Body of pancreas (tissue), 4 donors: ENCODE data around the gene MAP4K4. TPM values are rescaled to one million over a fixed set of nuclear protein-coding genes. Genes with fewer than 3 reads are reported as not detected.

Experiments used
- ATAC-seq: fragments of 150-250 bp; one replicate; pipeline ENCODE4 v1.9.1; 2016
- DNase-seq, 4 donors: peaks; one replicate each; pipeline ENCODE4 v3.0.0-alpha.2; 2019
- H3K27ac ChIP-seq, 4 donors: fragments of 200-600 bp; sonication (generic); 1 replicate in 3 of 4; 2 replicates in 1 of 4; pipeline versions ENCODE4 v1.5.1 to v1.6.1; 2016 to 2019; ENCODE audit warnings: mild to moderate bottlenecking in 1 of 4, mixed read lengths in 1 of 4, moderate library complexity in 1 of 4
- H3K27me3 ChIP-seq, 2 donors: fragments of 200-600 bp; sonication (generic); one replicate each; pipeline ENCODE4 v1.6.0; 2016; ENCODE audit warnings: mild to moderate bottlenecking in 1 of 2
- H3K36me3 ChIP-seq, 2 donors: fragments of 200-600 bp; sonication (generic); replicated peaks in 1 of 2; 2 replicates each; pipeline ENCODE4 v1.5.1; 2016; ENCODE audit warnings: low read depth in 2 of 2; ENCODE audit not compliant: insufficient read depth in 1 of 2
- H3K4me1 ChIP-seq: fragments of 200-600 bp; sonication (generic); one replicate; pipeline ENCODE4 v1.6.0; 2016
- H3K4me3 ChIP-seq, 2 donors: fragments of 200-600 bp; sonication (generic); 1 replicate in 1 of 2; 2 replicates in 1 of 2; pipeline ENCODE4 v1.5.1; 2016 to 2019
- H3K9me3 ChIP-seq, 3 donors: fragments of 200-600 bp; sonication (generic); 1 replicate in 2 of 3; 2 replicates in 1 of 3; pipeline ENCODE4 v1.5.1; 2016
- POLR2A ChIP-seq, 3 donors: fragments of 450-650 bp; IDR thresholded peaks; one replicate each; pipeline ENCODE4 v1.6.1; 2016; ENCODE audit warnings: antibody characterized with exemption in 3 of 3, mild to moderate bottlenecking in 2 of 3
- WGBS, 2 donors: methylation state at CpG; one replicate each; pipeline ENCODE4 v1.1.5; 2017; 5-methylcytosine and 5-hydroxymethylcytosine counted together
- intact Hi-C: fragments of 100-400 bp; cut with DNase I; formaldehyde crosslinking; loops from one replicate; pipeline ENCODE4 v1.15.1; 2023
- total RNA-seq, 2 donors: library from RNA; depleted of rRNA; stranded (reverse); fragments of >200 nt; gene quantifications; one replicate each; pipeline ENCODE4 v1.1.0, GENCODE V29; 2016
- TF ChIP-seq, protein P1 (sequence below), 7 experiments: fragments of 450-650 bp in 4 of 7; fragments of 200-600 bp in 3 of 7; sonication (generic) in 3 of 7; IDR thresholded peaks; one replicate each; pipeline ENCODE4 v1.5.1; 2016 to 2019; ENCODE audit warnings: antibody characterized with exemption in 7 of 7

MAP4K4 gene
- total RNA-seq, 2 donors from 2014 or later, result 22.1 to 25.1 TPM

DNA sequence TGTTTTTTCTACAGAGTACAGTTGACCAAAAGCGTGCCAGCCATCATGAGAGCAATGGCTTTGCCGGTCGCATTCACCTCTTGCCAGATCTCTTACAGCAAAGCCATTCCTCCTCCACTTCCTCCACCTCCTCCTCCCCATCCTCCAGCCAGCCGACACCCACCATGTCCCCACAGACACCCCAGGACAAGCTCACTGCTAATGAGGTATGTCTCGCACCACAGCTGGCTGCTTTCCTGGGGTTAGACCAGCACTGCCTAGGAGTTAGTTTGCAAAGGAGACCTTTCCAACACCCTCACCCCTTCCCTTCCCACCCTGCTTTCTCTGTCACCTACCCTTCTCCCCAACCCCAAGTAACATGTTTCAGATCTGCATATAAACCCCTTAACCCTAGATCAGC lies 174.0 kb downstream of the MAP4K4 start:
- intact Hi-C loops, result no loop called here
- Histone ChIP-seq H3K27me3 (no peaks in the 10 kb centered on the region), H3K4me1 (no peaks in the 10 kb centered on the region), H3K9me3 (no peaks in the 10 kb centered on the region), H3K36me3 (peaks cover 0 to 21% of the 10 kb centered on the region in 2 donors), H3K4me3 (no peak overlapping the region), H3K27ac (no peak overlapping the region)
- 94% methylated on average over 5 of the region's 5 CpGs for WGBS, 2 donors
- ATAC-seq (no peak), DNase-seq (no peak)
- no peak for TF ChIP-seq POLR2A (IDR thresholded peaks at IDR 0.05)
- TF ChIP-seq, protein P1, sequence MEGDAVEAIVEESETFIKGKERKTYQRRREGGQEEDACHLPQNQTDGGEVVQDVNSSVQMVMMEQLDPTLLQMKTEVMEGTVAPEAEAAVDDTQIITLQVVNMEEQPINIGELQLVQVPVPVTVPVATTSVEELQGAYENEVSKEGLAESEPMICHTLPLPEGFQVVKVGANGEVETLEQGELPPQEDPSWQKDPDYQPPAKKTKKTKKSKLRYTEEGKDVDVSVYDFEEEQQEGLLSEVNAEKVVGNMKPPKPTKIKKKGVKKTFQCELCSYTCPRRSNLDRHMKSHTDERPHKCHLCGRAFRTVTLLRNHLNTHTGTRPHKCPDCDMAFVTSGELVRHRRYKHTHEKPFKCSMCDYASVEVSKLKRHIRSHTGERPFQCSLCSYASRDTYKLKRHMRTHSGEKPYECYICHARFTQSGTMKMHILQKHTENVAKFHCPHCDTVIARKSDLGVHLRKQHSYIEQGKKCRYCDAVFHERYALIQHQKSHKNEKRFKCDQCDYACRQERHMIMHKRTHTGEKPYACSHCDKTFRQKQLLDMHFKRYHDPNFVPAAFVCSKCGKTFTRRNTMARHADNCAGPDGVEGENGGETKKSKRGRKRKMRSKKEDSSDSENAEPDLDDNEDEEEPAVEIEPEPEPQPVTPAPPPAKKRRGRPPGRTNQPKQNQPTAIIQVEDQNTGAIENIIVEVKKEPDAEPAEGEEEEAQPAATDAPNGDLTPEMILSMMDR (IDR thresholded peaks at IDR 0.05), result no peak

DNA sequence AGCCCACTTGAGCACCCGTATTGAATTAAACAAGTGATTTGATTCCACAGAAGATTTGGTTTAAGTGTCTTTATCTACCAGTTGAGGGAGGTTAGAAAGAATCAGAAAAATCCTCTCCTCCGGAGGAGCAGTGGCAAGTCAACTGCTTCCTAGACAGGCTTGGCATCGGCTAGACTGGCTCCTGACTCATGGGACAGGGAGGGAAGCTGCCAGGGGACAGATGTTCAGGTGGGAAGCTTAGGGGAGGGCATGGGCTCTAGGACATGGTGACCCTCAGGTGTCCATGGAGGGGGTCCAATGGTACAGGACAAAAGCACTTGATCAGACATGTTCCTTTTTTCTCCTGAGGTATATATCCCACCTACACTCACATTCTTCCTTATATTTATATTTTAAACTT lies 175.0 kb downstream of the MAP4K4 start:
- Histone ChIP-seq H3K27ac (no peak overlapping the region), H3K36me3 (peaks cover 0 to 21% of the 10 kb centered on the region in 2 donors), H3K4me3 (no peak overlapping the region), H3K27me3 (no peaks in the 10 kb centered on the region), H3K4me1 (no peaks in the 10 kb centered on the region), H3K9me3 (no peaks in the 10 kb centered on the region)
- 81 to 91% methylated on average over 3 of the region's 3 CpGs for WGBS, 2 donors
- intact Hi-C loops, result no loop called here
- DNase-seq, result no peak
- ATAC-seq, result no peak
- TF ChIP-seq, protein P1 (IDR thresholded peaks at IDR 0.05), result no peak
- TF ChIP-seq POLR2A (IDR thresholded peaks at IDR 0.05), result no peak

DNA sequence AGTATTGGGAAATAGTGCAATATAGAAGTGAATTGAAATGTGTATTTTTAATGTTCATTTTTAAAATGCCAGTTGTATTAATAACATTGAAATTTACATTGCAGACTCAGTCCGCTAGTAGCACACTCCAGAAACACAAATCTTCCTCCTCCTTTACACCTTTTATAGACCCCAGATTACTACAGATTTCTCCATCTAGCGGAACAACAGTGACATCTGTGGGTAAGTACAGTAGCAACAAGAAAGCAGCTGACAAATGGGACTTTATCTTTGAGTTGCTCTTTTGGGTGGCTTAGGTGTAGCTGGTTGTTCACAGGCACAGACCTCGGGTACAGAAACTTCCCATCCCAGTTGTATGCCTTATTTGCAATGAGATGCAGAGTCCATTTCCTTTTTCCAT lies 176.0 kb downstream of the MAP4K4 start:
- H3K27me3 ChIP-seq, result no peaks in the 10 kb centered on the region
- intact Hi-C loops, result no loop called here
- ATAC-seq (no peak), DNase-seq (no peak)
- no peak overlapping the region for H3K4me3 ChIP-seq
- no peak for TF ChIP-seq POLR2A (IDR thresholded peaks at IDR 0.05)
- TF ChIP-seq, protein P1 (IDR thresholded peaks at IDR 0.05), result peak in 1 of 7 experiments; percentile 9
- H3K36me3 ChIP-seq, result peaks cover 0 to 28% of the 10 kb centered on the region in 2 donors
- WGBS, 2 donors, result 74 to 83% methylated on average over 3 of the region's 3 CpGs
- H3K9me3 ChIP-seq, result no peaks in the 10 kb centered on the region
- no peaks in the 10 kb centered on the region for H3K4me1 ChIP-seq
- H3K27ac ChIP-seq, result no peak overlapping the region

DNA sequence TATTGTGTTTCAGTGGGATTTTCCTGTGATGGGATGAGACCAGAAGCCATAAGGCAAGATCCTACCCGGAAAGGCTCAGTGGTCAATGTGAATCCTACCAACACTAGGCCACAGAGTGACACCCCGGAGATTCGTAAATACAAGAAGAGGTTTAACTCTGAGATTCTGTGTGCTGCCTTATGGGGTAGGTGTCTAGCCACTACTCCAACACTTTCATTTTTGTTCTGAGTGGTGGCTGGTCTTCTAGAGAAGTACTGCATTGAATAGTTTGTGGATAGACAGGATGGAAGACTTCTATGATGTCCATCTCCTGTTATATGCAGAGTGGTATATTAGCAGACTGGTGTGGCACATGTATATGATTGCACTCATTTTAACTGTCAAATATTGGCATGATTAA lies 176.6 kb downstream of the MAP4K4 start:
- Histone ChIP-seq H3K9me3 (no peaks in the 10 kb centered on the region), H3K4me3 (no peak overlapping the region), H3K4me1 (no peaks in the 10 kb centered on the region), H3K27me3 (no peaks in the 10 kb centered on the region), H3K27ac (no peak overlapping the region), H3K36me3 (peaks cover 0 to 30% of the 10 kb centered on the region in 2 donors)
- intact Hi-C loops, result no loop called here
- DNase-seq (no peak), ATAC-seq (no peak)
- 87 to 96% methylated on average over 3 of the region's 3 CpGs for WGBS, 2 donors
- TF ChIP-seq POLR2A (IDR thresholded peaks at IDR 0.05), result no peak
- TF ChIP-seq, protein P1 (IDR thresholded peaks at IDR 0.05), result no peak

DNA sequence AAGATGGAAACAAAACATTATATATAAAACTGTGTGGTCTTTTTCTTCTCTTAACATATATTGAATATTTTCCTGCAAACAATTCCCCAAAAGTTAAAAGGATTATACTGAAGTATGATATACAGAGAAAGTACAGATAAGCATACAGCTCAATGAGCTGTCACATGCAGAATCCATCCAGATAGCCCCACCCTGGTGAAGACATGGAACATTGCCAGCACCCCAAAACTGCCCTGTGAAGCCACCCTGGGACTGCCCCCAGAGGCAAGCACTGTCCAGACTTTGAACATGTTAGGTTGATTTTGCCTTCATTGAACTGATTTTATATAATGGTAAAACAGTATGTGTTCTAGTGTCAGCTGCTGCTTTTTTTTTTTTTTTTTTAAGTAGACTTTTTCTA lies 182.0 kb downstream of the MAP4K4 start:
- H3K27ac ChIP-seq, result no peak overlapping the region
- TF ChIP-seq POLR2A (IDR thresholded peaks at IDR 0.05), result no peak
- TF ChIP-seq, protein P1 (IDR thresholded peaks at IDR 0.05), result no peak
- no peak for ATAC-seq
- no peak overlapping the region for H3K4me3 ChIP-seq
- intact Hi-C loops, result no loop called here
- no peaks in the 10 kb centered on the region for H3K27me3 ChIP-seq
- H3K9me3 ChIP-seq, result no peaks in the 10 kb centered on the region
- no peak for DNase-seq
- no peaks in the 10 kb centered on the region for H3K4me1 ChIP-seq
- peaks cover 0 to 17% of the 10 kb centered on the region in 2 donors for H3K36me3 ChIP-seq
